HG02840 (cell line): ENCODE results near the gene LIMD2.

Experiments used
- ATAC-seq: cut with Tn5 transposase; IDR thresholded peaks from one replicate; pipeline ENCODE4 v1.9.1; 2021; ENCODE audit warnings: mild to moderate bottlenecking, moderate library complexity, moderate number of reproducible peaks; ENCODE audit not compliant: unreplicated experiment, low FRiP score

Gene LIMD2

GRCh38 chr17:63685041-63685440 is 14.9 kb downstream of the LIMD2 start:
- no peak for ATAC-seq

GRCh38 chr17:63682981-63683380 is 16.9 kb downstream of the LIMD2 start:
- ATAC-seq = no peak

GRCh38 chr17:63682441-63682840 is 17.5 kb downstream of the LIMD2 start:
- ATAC-seq = no peak

- ATAC-seq = no peak
Observed at GRCh38 chr17:63681530-63681929, 18.4 kb downstream of the LIMD2 start.

- ATAC-seq = no peak
Observed at GRCh38 chr17:63680700-63681099, 19.2 kb downstream of the LIMD2 start.

- ATAC-seq = no peak
Observed at GRCh38 chr17:63679214-63679613, 20.7 kb downstream of the LIMD2 start.

- ATAC-seq = no peak
Observed at GRCh38 chr17:63676584-63676983, 23.3 kb downstream of the LIMD2 start.

GRCh38 chr17:63675607-63676546 is 24.0 kb downstream of the LIMD2 start:
- ATAC-seq = no peak

- no peak for ATAC-seq
Observed at GRCh38 chr17:63675231-63675606, 24.7 kb downstream of the LIMD2 start.

GRCh38 chr17:63672856-63673255 is 27.1 kb downstream of the LIMD2 start:
- no peak for ATAC-seq

- ATAC-seq = no peak
Observed at GRCh38 chr17:63665527-63666214, 34.3 kb downstream of the LIMD2 start.

GRCh38 chr17:63659850-63660249 is 40.1 kb downstream of the LIMD2 start:
- no peak for ATAC-seq

- ATAC-seq = no peak
Observed at GRCh38 chr17:63658366-63658765, 41.6 kb downstream of the LIMD2 start.

GRCh38 chr17:63657786-63658185 is 42.1 kb downstream of the LIMD2 start:
- no peak for ATAC-seq

GRCh38 chr17:63653050-63653449 is 46.9 kb downstream of the LIMD2 start:
- no peak for ATAC-seq

- ATAC-seq = no peak
Observed at GRCh38 chr17:63652106-63652505, 47.8 kb downstream of the LIMD2 start.

GRCh38 chr17:63649813-63650212 is 50.1 kb downstream of the LIMD2 start:
- no peak for ATAC-seq

- ATAC-seq = no peak
Observed at GRCh38 chr17:63647936-63648335, 52.0 kb downstream of the LIMD2 start.

GRCh38 chr17:63647065-63647725 is 52.7 kb downstream of the LIMD2 start:
- ATAC-seq = no peak

GRCh38 chr17:63646488-63646806 is 53.5 kb downstream of the LIMD2 start:
- peak; percentile 61 for ATAC-seq
